Lower leg skin (tissue), 4 donors: ENCODE results near the gene GBF1. TPM values are rescaled to one million over a fixed set of nuclear protein-coding genes. Genes with fewer than 3 reads are reported as not detected.
A peak's percentile ranks its signal among the peaks of the same experiment; 100 is the strongest.

Experiments
- DNase-seq, 2 donors: peaks; one replicate each; pipeline ENCODE4 v3.0.0-alpha.2; 2019; ENCODE audit warnings: low spot score in 2 of 2
- H3K4me3 ChIP-seq: fragments of 200-600 bp; sonication (generic); 2 replicates; pipeline ENCODE4 v1.5.1; 2017; ENCODE audit warnings: mild to moderate bottlenecking, low read depth; ENCODE audit not compliant: poor library complexity, severe bottlenecking
- POLR2A ChIP-seq, 2 donors: fragments of 450-650 bp; IDR thresholded peaks; one replicate each; pipeline ENCODE4 v1.6.1; 2016 to 2017; ENCODE audit warnings: antibody characterized with exemption in 2 of 2, mild to moderate bottlenecking in 1 of 2, moderate library complexity in 1 of 2
- WGBS, 2 donors: methylation state at CpG; one replicate each; pipeline ENCODE4 v1.1.5; 2018; 5-methylcytosine and 5-hydroxymethylcytosine counted together
- intact Hi-C: fragments of 100-400 bp; cut with DNase I; formaldehyde crosslinking; loops from one replicate; pipeline ENCODE4 v1.15.0; 2023; ENCODE audit warnings: low total_unique reads
- total RNA-seq, 4 donors: library from RNA; depleted of rRNA; stranded (reverse); fragments of >200 nt; gene quantifications; one replicate each; pipeline ENCODE4 v1.1.0, GENCODE V29; 2016
- TF ChIP-seq, protein P1 (sequence below), 3 donors: fragments of 450-650 bp; IDR thresholded peaks; one replicate each; pipeline ENCODE4 v1.5.1; 2016; ENCODE audit warnings: antibody characterized with exemption in 3 of 3, mild to moderate bottlenecking in 3 of 3, moderate library complexity in 2 of 3

Gene GBF1
- total RNA-seq, 4 donors from 2014 or later: 30.1 to 42.6 (median 39.1) TPM

- no peak overlapping the region for H3K4me3 ChIP-seq
- TF ChIP-seq POLR2A (IDR thresholded peaks at IDR 0.05): no peak
- TF ChIP-seq, protein P1, sequence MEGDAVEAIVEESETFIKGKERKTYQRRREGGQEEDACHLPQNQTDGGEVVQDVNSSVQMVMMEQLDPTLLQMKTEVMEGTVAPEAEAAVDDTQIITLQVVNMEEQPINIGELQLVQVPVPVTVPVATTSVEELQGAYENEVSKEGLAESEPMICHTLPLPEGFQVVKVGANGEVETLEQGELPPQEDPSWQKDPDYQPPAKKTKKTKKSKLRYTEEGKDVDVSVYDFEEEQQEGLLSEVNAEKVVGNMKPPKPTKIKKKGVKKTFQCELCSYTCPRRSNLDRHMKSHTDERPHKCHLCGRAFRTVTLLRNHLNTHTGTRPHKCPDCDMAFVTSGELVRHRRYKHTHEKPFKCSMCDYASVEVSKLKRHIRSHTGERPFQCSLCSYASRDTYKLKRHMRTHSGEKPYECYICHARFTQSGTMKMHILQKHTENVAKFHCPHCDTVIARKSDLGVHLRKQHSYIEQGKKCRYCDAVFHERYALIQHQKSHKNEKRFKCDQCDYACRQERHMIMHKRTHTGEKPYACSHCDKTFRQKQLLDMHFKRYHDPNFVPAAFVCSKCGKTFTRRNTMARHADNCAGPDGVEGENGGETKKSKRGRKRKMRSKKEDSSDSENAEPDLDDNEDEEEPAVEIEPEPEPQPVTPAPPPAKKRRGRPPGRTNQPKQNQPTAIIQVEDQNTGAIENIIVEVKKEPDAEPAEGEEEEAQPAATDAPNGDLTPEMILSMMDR (IDR thresholded peaks at IDR 0.05): no peak
- intact Hi-C loops: no loop called here
- DNase-seq: no peak
Observed at GRCh38 chr10:102332772-102333171, 87.4 kb downstream of the GBF1 start.

DNA sequence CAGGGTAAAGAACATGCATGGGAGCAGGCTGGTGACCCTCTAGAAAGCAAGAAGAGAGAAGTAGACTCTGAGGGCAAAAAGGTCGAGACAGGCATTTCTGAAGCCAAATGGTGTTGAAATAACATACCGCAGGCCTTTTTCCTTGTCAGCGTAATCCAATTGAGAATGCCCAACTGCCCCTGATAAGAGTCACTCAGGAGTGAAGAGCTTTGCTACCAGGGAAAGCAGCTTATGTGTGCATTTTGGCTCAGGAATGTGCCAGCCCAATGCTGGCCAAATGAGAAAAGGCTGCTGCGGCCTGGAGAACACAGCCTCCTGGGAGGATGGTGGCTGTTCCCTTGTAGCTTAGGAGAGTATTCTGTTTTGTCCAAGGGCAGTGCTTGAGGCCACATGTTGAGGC is 88.8 kb downstream of the GBF1 start:
- 82 to 90% methylated on average over 4 of the region's 4 CpGs for WGBS, 2 donors
- TF ChIP-seq POLR2A (IDR thresholded peaks at IDR 0.05): no peak
- TF ChIP-seq, protein P1 (IDR thresholded peaks at IDR 0.05): no peak
- intact Hi-C loops: no loop called here
- no peak overlapping the region for H3K4me3 ChIP-seq
- no peak for DNase-seq

DNA sequence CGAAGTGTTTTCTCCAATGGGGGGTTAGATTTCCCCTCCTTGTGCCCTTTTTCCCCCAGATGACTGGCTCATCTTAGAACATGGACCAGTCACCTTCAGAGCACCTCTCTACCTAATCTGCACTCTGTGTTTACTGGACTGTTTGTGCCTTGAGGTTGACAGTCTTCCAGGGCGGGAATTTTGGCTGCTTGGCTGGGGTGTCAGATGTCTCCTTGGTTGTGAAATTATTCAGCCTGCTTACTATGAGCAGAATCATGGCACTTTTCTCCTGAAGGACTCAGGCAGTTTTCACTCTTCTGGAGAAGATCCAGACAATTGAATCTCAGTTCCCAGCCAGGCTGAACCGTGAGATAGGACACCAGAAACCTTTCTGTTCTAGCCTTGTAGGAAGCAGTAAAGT is 89.9 kb downstream of the GBF1 start:
- WGBS, 2 donors: 68 to 76% methylated on average over 3 of the region's 3 CpGs
- TF ChIP-seq POLR2A (IDR thresholded peaks at IDR 0.05): no peak
- TF ChIP-seq, protein P1 (IDR thresholded peaks at IDR 0.05): no peak
- intact Hi-C loops: no loop called here
- DNase-seq: peak; percentile 61 to 88
- no peak overlapping the region for H3K4me3 ChIP-seq

DNA sequence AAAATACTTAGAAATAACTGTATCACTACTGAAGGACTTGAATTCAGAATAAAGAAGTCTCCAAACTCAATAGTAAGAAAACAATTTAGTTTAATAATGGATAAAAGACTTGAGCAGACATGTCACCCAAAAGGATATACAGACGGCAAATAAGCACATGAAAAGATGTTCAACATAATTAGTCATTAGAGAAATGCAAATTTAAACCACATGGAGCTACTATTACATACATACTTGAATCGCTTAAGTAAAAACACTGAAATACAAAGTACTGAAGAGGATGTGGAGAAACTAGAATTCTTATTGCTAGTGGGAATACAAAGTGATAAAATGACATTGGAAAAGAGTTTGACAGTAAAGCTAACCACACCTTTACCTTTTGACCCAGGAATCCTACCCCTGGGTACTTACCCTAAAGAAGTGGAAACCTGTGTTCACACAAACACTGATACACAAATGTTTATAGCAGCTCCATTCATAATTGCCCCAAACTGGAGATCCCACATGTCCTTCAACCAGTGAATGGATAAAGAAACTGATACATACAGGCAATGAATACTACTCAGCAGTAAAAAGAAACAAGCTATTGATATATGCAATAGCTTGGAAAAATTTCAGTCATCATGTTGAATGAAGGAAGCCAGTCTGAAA is 95.8 kb downstream of the GBF1 start:
- intact Hi-C loops: no loop called here
- H3K4me3 ChIP-seq: no peak overlapping the region

GRCh38 chr10:102342458-102342857 is 97.1 kb downstream of the GBF1 start:
- TF ChIP-seq POLR2A (IDR thresholded peaks at IDR 0.05): no peak
- TF ChIP-seq, protein P1 (IDR thresholded peaks at IDR 0.05): no peak
- no peak for DNase-seq
- 40 to 73% methylated on average over 2 of the region's 2 CpGs for WGBS, 2 donors
- no peak overlapping the region for H3K4me3 ChIP-seq
- intact Hi-C loops: no loop called here

More for the DNA sequence above, 95.8 kb downstream of the GBF1 start:
- WGBS, 2 donors: 45 to 58% methylated on average over 2 of the region's 2 CpGs
- no peak for DNase-seq
- no peak for TF ChIP-seq POLR2A (IDR thresholded peaks at IDR 0.05)
- TF ChIP-seq, protein P1 (IDR thresholded peaks at IDR 0.05): no peak

- 88 to 89% methylated on average over 3 of the region's 3 CpGs for WGBS, 2 donors
- intact Hi-C loops: no loop called here
- H3K4me3 ChIP-seq: no peak overlapping the region
- TF ChIP-seq, protein P1 (IDR thresholded peaks at IDR 0.05): no peak
- no peak for TF ChIP-seq POLR2A (IDR thresholded peaks at IDR 0.05)
- DNase-seq: no peak
Observed at GRCh38 chr10:102342958-102343357, 97.6 kb downstream of the GBF1 start.
